ENCODE results near the gene CBX6.

Gene CBX6

DNA sequence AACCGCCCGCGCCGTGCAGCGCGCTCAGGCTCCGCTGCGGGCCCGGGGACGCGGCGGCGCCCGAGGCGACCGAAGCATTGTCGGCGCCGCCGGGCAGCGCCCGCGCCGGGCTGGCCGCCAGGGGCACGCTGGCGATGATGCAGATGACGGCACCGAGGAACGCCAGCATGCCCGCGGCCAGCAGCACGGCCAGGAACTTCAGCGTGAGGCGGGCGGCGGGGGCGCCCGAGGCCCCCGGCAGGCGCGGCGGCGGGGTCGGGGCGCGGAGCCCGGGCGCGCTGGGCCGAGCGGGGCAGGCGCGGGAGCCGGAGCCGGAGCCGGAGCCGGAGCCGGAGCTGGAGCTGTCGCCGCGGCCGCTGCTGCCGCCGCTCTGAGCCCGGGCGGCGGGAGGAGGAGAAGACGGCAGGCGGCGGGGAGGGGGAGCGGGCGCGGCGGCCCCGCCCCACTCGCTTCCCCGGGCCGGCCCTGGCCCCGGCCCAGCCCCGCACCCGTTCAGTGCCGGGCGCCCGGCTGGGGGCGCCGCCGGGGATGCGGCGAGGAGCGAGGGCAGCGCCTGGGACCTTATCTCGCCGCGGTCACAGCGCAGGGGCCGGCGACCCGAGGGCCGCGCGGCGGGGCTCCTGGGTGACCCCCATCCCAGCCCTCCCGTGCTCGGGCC is 28.2 kb downstream of the CBX6 start, which contains the start of gene NPTXR:
TSS of gene NPTXR (minus strand) at position 372 of the 658 bp plus-strand sequence.
- no peaks in the 10 kb centered on the region for H3K9me3 ChIP-seq (ENCODE audit: severe bottlenecking)
- ATAC-seq (ENCODE audit: low read depth), result peak; percentile 32
- TF ChIP-seq, protein P1, sequence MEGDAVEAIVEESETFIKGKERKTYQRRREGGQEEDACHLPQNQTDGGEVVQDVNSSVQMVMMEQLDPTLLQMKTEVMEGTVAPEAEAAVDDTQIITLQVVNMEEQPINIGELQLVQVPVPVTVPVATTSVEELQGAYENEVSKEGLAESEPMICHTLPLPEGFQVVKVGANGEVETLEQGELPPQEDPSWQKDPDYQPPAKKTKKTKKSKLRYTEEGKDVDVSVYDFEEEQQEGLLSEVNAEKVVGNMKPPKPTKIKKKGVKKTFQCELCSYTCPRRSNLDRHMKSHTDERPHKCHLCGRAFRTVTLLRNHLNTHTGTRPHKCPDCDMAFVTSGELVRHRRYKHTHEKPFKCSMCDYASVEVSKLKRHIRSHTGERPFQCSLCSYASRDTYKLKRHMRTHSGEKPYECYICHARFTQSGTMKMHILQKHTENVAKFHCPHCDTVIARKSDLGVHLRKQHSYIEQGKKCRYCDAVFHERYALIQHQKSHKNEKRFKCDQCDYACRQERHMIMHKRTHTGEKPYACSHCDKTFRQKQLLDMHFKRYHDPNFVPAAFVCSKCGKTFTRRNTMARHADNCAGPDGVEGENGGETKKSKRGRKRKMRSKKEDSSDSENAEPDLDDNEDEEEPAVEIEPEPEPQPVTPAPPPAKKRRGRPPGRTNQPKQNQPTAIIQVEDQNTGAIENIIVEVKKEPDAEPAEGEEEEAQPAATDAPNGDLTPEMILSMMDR (IDR thresholded peaks at IDR 0.05; ENCODE audit: poor library complexity, severe bottlenecking), result peak; percentile 28
- H3K36me3 ChIP-seq (ENCODE audit: low read depth), result no peaks in the 10 kb centered on the region
- H3K4me3 ChIP-seq (ENCODE audit: severe bottlenecking), result peak within 1 kb of the TSS; percentile 37
- no peak for DNase-seq (ENCODE audit: low spot score)
- peaks cover 21% of the 10 kb centered on the region for H3K27me3 ChIP-seq (ENCODE audit: insufficient read depth, poor library complexity, severe bottlenecking)
- H3K27ac ChIP-seq (ENCODE audit: poor library complexity, severe bottlenecking), result no peak within 1 kb of the TSS
- peaks cover 3% of the 10 kb centered on the region for H3K4me1 ChIP-seq (ENCODE audit: insufficient read depth, poor library complexity, severe bottlenecking)

DNA sequence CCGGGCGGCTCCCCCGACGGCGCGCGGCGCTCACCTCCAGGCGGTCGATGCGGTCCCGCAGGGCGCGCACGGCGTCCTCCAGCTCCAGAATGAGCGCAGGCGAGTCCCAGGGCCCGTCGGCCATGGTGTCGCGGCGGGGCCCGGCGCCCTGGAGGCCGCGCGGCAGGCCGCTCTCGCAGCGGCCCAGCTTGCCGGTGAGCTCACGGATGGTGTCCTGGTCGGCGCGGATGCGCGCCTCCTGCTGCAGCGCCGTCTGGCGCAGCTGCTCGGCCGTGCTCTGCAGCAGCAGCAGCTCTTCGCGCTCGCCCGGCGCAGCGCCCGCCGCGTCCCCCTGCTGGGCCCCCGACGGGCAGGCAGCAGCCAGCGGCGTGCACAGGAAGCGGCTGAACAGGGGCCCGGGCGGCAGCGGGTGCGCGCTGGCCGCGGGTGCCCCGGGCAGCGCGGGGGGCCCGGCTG is 28.8 kb downstream of the CBX6 start:
- Histone ChIP-seq H3K36me3 (ENCODE audit: low read depth) (no peaks in the 10 kb centered on the region), H3K27ac (ENCODE audit: poor library complexity, severe bottlenecking) (no peak overlapping the region), H3K4me1 (ENCODE audit: insufficient read depth, poor library complexity, severe bottlenecking) (peaks cover 3% of the 10 kb centered on the region), H3K27me3 (ENCODE audit: insufficient read depth, poor library complexity, severe bottlenecking) (peaks cover 21% of the 10 kb centered on the region), H3K4me3 (ENCODE audit: severe bottlenecking) (peak overlapping the region; percentile 37), H3K9me3 (ENCODE audit: severe bottlenecking) (no peaks in the 10 kb centered on the region)
- DNase-seq (ENCODE audit: low spot score) (no peak), ATAC-seq (ENCODE audit: low read depth) (peak; percentile 77)
- TF ChIP-seq, protein P1 (IDR thresholded peaks at IDR 0.05; ENCODE audit: poor library complexity, severe bottlenecking), result peak; percentile 51

DNA sequence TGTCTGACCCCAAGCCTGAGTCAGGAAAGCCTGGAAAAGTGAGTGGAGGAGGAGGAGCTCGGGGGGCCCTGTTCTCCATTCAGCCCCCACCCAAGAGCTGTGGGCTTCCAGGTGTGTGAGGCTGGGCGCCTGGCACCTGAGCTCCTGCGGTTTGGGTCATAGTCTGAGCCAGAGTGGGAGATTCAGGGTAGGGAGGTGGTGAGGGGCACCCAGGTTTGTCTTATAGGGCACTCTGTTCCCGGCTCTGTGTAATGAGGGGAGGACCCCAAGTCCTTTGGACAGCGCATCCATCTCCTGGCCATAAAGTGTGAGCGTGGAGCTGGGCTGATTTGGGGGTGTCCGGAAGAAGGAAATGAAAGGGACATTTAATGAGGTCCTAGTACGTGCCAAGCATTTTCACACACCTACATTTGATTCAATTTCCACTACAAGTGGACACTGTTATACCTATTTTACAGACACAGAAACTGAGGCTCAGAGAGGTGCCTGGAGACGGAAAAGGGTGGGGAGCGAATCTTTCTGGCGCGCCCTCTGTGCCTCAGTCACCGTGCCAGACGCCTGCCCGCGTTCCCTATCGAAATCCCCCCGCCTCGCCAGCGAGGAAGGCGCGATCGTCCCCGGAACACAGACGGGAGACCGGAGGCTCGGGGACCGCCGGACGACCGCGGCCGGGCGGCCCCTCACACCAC is 29.4 kb downstream of the CBX6 start:
- Histone ChIP-seq H3K36me3 (ENCODE audit: low read depth) (no peaks in the 10 kb centered on the region), H3K4me1 (ENCODE audit: insufficient read depth, poor library complexity, severe bottlenecking) (peaks cover 3% of the 10 kb centered on the region), H3K27ac (ENCODE audit: poor library complexity, severe bottlenecking) (no peak overlapping the region), H3K4me3 (ENCODE audit: severe bottlenecking) (peak overlapping the region; percentile 37), H3K9me3 (ENCODE audit: severe bottlenecking) (no peaks in the 10 kb centered on the region), H3K27me3 (ENCODE audit: insufficient read depth, poor library complexity, severe bottlenecking) (peaks cover 21% of the 10 kb centered on the region)
- no peak for DNase-seq (ENCODE audit: low spot score)
- ATAC-seq (ENCODE audit: low read depth), result no peak
- TF ChIP-seq, protein P1 (IDR thresholded peaks at IDR 0.05; ENCODE audit: poor library complexity, severe bottlenecking), result no peak

DNA sequence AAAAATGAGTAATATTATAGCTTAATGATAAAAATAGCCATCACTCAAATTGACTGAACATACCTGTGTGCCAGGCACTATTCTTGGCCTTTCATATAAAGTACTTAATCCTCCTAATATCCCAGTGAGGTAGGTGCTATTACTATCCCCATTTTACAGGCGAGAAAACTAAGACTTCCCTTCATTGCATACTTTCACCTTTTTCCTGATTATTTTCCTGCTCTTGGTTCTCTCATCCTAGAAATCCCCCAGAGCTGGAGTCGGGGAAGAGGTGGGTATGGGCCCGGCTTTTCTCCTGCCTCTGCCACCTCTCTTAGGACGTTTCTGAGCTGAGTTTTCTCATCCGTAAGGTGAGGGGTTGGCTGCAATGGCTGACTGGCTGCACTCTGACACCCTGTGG is 30.4 kb downstream of the CBX6 start:
- no peak overlapping the region for H3K4me3 ChIP-seq (ENCODE audit: severe bottlenecking)

More for the DNA sequence above, 30.4 kb downstream of the CBX6 start:
- TF ChIP-seq, protein P1 (IDR thresholded peaks at IDR 0.05; ENCODE audit: poor library complexity, severe bottlenecking), result no peak
- no peaks in the 10 kb centered on the region for H3K9me3 ChIP-seq (ENCODE audit: severe bottlenecking)
- H3K27ac ChIP-seq (ENCODE audit: poor library complexity, severe bottlenecking), result no peak overlapping the region
- no peak for DNase-seq (ENCODE audit: low spot score)
- no peaks in the 10 kb centered on the region for H3K36me3 ChIP-seq (ENCODE audit: low read depth)
- H3K27me3 ChIP-seq (ENCODE audit: insufficient read depth, poor library complexity, severe bottlenecking), result peaks cover 21% of the 10 kb centered on the region
- H3K4me1 ChIP-seq (ENCODE audit: insufficient read depth, poor library complexity, severe bottlenecking), result peaks cover 3% of the 10 kb centered on the region
- ATAC-seq (ENCODE audit: low read depth), result no peak
